Stimulated activated CD4-positive, alpha-beta T cell treated with anti-CD3 and anti-CD28 coated beads, Interleukin-12 subunit alpha, Interleukin-12 subunit beta, amount 100 ng/mL, for 48 hours (primary cell): ENCODE results near the gene ZBTB46.
"Not testable (repeated sequence)": the region's sequence is repeated elsewhere in the genome, so short reads cannot be mapped to it uniquely, and the experiment has no call there.

Experiments
- DNase-seq, 3 donors: peaks; one replicate each; pipeline ENCODE4 v3.0.0-alpha.2; 2020; ENCODE audit warnings: low read depth in 2 of 3, low spot score in 1 of 3

ZBTB46 gene

GRCh38 chr20:63790572-63791168, 40.4 kb downstream of the ZBTB46 start:
- DNase-seq: no peak

DNA sequence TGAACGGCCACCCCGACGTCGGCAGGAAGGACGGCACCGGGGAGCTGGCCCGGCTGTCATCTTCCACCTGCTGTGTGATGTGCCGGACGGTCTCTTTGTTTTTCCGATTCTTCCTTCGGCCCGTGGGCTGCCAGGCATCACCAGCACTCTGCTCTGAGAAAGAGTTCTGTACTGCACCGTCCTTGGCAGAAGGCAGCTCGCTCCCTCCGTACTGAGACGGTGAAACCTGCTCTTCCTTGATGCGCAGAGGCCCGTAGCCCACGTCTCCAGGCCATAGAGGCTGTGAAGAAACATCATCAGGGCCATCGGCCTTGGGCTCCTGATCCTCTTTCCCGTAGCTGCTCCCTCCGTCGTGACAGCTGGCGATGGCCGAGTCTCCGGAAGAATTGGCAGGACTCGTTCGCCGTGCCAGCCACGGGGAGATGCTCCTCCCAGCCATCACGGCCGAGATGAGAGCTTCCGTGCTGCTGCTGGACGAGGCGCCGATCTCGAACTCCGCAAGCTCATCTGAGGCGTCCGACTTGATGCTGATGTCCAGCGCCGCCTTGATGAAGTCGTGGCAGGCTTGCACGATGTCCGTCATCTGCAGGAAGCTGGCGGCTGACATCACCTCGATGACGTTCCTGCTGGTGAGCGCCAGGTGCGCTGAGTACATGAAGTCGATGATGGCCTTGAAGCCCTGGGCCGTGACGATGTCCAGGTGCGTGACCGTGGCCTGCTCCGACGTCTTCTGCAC, 41.1 kb downstream of the ZBTB46 start:
- DNase-seq: no peak

DNA sequence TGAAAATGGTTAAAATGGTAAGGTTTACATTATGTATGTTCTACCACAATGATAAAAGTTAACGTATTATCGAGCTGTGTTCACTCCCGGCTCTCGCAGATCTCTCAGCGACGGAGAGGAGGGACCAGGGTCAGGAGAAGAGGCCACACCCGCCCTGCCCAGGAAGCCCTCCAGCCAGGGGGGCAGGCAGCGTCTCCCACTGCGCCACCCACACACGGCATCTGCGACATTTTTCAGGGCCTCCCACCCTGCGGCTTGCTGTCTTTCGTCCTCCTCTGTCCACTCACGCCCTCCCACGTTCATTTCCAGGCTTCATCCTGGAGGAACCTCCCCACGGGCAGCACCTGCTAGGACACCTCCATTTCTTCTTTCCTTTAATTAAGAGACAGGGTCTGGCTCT, 43.3 kb downstream of the ZBTB46 start:
- no peak for DNase-seq

- DNase-seq: no peak
These were observed 43.8 kb downstream of the ZBTB46 start for GRCh38 chr20:63787302-63787701.

DNA sequence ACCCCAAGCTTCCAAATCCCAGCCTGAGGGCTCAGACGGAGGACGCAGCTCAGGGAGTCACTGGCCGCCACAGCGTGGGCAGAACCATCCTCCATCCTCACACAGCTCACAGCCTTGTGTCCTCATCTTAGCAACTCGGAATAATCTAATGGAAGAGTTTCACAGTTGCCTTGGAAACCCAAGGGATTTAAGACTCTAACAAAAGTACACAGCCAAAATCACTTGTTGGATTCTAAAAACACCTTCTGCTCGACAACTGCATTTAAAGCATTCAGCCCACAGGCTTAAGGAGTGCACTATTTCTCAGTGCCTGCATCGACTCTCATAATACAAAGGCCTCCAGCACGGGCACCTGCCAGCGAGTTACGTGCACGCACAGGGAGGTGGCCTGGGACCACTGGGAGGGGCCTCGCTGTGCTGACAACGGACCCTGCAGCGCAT, 45.4 kb downstream of the ZBTB46 start:
- DNase-seq: no peak

DNA sequence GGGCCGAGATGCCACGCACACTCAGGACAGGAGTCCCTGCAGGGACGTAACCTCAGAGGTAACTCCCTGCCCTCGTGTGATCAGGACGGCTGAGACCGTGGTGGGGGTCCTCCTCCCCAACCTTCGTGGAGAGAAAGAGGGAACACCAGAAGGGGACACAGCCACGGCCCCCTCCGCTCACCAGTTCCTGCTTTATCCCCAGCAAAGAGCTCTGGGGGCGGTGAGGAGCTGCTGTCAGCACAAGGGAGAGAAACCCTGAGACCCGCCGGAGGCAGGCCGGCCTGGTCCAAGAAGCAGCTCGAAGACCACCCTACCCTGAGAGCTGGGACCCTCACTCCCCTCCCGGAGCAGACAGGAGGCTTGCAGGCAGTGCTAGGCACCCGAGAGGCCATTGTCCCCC, 47.1 kb downstream of the ZBTB46 start:
- DNase-seq: no peak

DNA sequence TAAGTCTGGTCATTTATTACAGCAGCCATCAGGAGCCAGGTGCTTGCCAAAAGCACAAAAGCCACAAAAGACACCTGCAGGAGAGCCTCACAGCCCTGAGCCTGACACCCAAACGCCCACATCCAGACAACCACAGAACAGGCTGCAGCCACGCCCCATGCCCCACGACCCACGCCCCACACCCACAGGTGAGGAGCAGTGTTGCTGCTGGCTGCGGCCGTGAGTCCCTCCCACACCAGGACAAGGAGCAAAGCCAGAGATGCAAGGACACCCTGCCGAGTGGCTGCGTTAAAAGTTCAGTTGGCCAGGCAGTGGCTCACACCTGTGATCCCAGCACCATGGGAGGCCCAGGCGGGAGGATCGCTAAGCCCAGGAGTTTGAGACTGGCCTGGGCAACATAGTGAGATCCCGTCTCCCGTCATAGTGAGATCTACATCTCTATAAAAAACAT, 48.5 kb downstream of the ZBTB46 start:
- DNase-seq: no peak

DNA sequence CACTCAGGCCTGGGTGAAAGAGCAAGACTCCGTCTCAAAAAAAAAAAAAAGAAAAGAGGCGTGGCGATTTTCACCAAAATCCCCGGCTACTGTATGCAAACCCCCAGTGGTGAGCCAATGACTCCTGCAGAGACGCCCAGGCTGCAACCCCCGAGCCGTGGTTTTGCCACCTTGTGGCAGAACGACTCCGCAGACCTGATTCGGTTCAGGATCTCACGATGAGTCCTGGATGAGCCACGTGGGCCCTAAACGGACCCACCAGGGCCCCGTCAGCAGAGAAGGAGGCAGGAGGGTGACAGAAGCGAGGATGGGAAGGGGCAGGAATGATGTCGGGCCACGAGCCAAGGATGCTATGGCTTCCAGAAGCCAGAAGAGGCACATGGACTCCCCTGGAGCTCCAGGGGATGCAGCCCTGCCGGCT, 49.0 kb downstream of the ZBTB46 start:
- peak in 1 of 3 donors; percentile 23 for DNase-seq

DNA sequence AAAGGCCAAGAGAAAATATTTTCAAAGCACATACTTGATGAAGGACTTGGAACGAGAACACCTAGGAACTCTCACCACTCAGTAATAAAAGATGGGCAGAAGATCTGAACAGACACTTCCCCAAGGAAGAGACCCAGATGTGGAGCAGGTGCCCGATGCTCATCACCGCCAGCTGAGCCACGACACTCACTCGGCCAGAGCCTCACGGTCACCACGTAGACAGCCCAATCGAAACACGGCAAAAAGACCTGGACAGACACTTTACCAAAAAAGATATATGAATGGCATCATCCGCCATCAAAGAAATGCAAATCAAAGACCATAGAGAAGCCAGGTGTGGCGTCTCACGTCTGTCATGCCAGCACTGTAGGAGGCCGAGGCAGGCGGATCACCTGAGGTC, 49.9 kb downstream of the ZBTB46 start:
- DNase-seq: no peak

GRCh38 chr20:63778857-63779256, 52.2 kb downstream of the ZBTB46 start:
- no peak for DNase-seq

DNA sequence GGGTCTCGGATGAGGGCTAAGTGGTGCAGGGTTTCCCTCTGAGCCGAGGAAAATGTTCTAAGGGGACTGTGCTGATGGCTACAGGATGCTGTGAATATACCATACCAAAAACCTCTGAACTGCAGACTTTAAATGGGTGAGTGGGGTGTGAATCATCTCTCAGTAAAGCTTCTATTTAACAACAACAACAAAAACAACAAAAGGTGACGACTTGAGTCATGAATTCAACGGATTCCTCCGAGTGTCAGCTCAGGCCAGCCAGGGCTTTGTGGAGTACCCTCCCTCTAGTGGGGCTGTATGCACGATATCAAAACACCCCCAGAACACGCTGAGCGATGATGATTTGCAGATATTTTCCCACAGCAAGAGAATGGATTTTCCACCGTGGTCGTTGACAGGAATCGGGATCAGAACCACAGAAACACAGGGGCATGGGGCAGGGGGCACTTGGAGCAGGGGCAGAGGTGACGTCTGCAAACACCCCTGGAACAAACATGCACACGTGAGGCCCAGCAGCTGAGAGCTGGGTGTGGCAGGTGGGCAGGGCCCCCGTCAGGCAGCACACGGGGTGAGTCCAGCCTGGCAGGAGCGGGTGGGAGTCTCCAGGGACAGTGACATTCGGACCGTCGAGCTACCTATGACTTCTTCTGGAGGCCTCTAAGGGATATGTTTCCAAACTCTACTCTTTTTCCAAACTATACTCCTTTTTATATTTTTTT, 52.9 kb downstream of the ZBTB46 start:
- no peak for DNase-seq

DNA sequence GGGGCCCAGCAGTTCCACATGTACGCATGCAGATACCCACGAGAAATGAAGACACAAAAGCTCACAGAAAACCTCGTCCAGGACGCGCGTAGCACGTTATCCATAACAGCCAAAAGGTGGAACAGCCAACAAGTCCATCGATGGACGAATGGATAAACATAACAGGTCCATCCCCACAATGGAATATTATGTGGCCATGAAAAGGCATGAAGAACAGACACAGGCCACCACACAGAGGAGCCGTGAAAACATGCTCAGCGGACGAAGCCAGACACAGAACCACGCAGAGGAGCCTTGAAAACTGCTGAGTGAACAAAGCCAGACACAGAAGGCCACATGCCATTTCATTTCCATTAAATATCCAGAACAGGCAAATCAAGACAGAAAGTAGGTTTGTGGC, 53.5 kb downstream of the ZBTB46 start:
- DNase-seq: no peak

DNA sequence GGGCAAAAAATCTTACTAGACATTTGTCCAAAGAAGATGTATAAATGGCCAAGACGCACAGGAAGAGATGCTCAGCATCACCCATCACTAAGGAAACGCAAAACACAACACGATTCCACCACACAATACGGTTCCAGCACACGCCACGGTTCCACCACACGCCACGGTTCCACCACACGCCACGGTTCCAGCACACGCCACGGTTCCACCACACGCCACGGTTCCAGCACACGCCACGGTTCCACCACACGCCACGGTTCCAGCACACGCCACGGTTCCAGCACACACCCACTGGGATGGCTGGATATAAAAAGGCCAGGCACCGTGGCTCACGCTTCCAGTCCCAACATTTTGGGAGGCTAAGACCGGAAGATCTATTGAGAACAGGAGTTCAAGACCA, 54.2 kb downstream of the ZBTB46 start:
- DNase-seq: not testable (repeated sequence)

DNA sequence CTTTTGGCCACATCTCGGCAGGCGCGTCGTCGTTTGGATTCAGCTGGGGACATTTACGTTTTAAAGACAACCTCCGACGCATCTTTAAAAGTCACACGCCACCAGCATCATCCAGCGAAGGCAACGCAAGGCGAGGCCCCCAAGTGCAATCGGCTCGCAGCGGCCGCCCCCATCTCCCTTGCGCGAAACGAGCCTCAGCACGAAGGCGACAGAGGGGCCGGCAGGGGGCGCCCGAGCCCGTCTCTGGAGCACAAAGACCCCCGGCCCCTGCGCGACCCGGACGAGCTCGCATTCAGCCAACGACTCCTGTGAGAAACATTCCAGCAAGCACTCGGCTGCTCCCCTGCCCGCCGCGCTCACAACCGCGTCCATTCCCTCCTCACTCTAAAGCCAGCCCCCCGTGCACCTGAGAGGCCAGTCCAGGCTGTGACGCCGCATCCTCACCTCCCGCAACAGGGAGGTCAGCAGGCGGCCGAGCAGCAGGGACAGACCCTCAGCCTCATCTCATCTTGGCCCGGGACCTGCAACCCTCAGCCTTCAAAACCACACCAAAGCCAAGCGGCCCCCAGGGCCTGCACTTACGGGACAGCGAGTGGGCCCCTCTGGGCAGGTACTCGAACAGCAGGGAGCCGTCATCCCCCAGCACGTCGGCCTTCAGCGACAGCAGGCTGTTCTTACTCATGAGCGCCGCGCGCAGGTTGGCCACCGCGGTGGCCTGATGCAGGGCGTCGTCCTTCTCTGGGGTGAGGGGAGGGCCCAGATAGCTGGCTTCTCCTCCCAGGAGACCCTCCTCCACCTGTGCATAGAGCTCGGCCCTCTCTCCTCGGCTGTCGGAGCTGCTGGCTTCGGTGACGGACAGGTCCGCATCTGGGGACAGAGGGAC, 55.7 kb downstream of the ZBTB46 start:
- DNase-seq: no peak

- no peak for DNase-seq
These were observed 56.8 kb downstream of the ZBTB46 start for GRCh38 chr20:63774306-63774705.

- DNase-seq: no peak
These were observed 57.4 kb downstream of the ZBTB46 start for GRCh38 chr20:63773571-63774241.

- no peak for DNase-seq
These were observed 58.1 kb downstream of the ZBTB46 start for GRCh38 chr20:63772781-63773518.

- DNase-seq: no peak
These were observed 59.9 kb downstream of the ZBTB46 start for GRCh38 chr20:63771046-63771707.

DNA sequence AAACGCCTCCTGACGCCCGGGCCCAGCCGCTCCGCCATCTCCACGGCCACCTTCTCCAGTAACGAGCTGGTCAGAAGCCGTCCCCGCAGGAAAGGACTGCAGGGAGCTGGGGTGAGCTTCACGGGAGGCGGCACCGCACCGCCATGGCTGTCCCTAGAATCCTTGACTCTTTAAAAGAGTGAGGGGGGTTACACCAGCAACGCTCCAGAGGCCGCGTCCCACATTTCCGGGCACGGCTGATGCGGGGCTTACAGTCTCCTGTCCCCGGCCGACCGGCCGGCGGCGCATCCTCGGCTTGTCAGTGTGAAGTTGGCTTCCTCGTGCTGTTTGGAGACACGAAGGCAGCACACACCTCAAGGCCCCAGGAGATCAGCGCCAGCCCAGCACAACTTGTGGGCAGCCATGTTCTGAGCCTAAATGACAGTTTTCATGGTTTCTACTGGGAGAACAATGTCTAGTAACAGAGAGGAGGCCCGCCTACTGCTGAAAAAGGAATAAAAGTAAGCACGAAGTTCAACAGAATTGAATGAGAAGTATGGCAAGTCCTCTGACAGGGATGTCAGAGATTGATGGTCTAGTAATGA, 61.1 kb downstream of the ZBTB46 start:
- DNase-seq: no peak
